AG09309 (cell line): ENCODE data around the gene ADAMTSL4.

Experiments
- DNase-seq: peaks from one replicate; pipeline ENCODE4 v3.0.0-alpha.2; 2010; ENCODE audit warnings: low read depth
- H3K4me3 ChIP-seq: 2 replicates; pipeline ENCODE4 v1.5.1; 2011; ENCODE audit warnings: mild to moderate bottlenecking, low read depth, low read length, moderate library complexity; ENCODE audit not compliant: control insufficient read depth
- TF ChIP-seq, protein P1 (sequence below): IDR thresholded peaks from 2 replicates; pipeline ENCODE4 v1.5.1; 2011; ENCODE audit warnings: mild to moderate bottlenecking, low read depth, low read length, inconsistent platforms; ENCODE audit not compliant: insufficient read depth, control insufficient read depth; ENCODE audit errors: missing control alignments

ADAMTSL4 gene

DNA sequence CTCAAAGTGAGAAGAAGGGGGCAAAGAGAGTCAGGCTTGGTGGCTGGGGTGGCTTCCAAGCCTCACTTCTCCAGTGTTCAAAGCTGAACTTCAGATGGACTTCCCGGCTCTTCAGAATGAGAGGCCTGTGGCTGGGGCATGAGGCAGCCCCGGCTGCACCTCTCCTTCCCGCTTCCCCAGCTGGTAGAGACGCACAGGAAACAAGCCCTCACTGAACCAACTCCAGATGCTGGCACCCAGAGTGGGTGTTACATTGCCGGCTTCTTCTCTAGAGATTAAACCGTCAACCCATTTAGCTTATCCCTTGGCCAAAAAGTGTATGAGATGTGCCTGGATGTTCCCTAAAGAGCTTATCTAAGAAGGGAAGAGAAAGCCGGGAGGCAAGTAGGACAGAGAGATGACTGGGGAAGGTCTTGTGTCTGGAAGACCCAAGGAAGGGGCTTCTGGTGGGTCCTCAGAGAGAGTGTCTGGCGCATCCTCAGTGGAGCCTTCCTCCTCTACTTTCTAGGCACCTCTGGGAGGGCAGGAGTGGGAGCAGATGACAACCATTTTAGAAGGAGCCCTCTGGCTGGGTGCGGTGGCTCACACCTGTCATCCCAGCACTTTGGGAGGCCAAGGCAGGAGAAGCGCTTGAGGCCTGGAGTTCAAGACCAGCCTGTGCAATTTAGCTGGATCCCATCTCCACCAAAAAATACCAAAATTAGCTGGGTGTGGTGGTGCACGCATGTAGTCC, 2.0 kb downstream of the ADAMTSL4 start:
- TF ChIP-seq, protein P1, sequence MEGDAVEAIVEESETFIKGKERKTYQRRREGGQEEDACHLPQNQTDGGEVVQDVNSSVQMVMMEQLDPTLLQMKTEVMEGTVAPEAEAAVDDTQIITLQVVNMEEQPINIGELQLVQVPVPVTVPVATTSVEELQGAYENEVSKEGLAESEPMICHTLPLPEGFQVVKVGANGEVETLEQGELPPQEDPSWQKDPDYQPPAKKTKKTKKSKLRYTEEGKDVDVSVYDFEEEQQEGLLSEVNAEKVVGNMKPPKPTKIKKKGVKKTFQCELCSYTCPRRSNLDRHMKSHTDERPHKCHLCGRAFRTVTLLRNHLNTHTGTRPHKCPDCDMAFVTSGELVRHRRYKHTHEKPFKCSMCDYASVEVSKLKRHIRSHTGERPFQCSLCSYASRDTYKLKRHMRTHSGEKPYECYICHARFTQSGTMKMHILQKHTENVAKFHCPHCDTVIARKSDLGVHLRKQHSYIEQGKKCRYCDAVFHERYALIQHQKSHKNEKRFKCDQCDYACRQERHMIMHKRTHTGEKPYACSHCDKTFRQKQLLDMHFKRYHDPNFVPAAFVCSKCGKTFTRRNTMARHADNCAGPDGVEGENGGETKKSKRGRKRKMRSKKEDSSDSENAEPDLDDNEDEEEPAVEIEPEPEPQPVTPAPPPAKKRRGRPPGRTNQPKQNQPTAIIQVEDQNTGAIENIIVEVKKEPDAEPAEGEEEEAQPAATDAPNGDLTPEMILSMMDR = no peak
- no peak for DNase-seq
- H3K4me3 ChIP-seq = no peak overlapping the region

DNA sequence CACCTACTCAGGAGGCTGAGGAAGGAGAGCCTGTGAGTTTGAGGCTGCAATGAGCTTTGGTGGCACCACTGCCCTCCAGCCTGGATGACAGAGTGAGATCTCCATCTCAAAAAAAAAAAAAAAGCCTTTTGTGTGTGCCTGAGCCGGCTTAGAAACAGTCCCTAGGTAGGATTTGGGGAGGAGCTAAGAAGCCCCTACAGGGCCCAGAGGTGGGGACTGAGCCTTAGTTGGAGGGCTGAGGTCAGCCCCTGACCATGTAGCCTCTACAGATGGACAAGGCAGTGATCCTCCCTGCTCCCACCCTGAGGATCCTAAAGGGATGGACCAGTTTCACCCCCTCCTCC, 2.5 kb downstream of the ADAMTSL4 start:
- no peak for DNase-seq
- H3K4me3 ChIP-seq = no peak overlapping the region
- TF ChIP-seq, protein P1 = no peak

DNA sequence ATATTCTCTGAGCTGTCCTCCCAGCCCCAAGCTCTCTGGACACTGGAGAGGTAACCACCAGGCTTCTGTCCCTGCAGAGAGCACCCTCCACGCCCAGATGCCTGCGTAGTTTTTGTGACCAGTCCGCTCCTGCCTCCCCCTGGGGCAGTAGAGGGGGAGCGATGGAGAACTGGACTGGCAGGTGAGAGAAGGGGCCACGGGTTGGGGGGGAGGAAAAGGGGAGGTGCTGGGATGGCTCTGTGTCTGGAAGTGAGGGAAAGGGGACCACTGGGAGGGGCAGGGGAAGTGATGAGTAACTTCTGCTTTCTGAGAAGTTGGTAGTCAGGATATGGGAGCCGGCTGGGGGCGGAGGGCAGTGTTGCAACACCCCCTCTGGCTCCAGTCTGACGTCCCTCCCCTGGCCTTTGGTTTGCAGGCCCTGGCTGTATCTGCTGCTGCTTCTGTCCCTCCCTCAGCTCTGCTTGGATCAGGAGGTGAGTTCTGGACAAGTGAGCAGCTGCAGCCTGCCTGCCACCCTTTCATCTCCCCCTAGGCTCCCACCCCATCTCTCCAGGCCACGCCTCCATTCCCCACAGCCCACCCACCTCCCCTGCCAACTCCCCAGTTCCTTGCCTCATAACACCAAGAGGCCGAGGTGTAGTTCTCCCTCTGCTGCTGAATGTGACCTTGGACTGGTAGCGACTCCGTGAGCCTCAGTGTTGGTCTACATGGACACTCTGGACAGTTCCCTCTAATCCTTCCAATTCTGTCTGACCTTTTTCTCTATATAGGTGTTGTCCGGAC, 3.1 kb downstream of the ADAMTSL4 start:
- TF ChIP-seq, protein P1 = no peak
- H3K4me3 ChIP-seq = no peak overlapping the region
- DNase-seq = peak; percentile 73

DNA sequence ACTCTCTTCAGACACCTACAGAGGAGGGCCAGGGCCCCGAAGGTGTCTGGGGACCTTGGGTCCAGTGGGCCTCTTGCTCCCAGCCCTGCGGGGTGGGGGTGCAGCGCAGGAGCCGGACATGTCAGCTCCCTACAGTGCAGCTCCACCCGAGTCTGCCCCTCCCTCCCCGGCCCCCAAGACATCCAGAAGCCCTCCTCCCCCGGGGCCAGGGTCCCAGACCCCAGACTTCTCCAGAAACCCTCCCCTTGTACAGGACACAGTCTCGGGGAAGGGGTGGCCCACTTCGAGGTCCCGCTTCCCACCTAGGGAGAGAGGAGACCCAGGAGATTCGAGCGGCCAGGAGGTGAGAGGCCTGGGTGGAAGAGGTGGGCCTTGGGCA, 3.7 kb downstream of the ADAMTSL4 start:
- no peak overlapping the region for H3K4me3 ChIP-seq
- no peak for DNase-seq
- TF ChIP-seq, protein P1 = no peak

DNA sequence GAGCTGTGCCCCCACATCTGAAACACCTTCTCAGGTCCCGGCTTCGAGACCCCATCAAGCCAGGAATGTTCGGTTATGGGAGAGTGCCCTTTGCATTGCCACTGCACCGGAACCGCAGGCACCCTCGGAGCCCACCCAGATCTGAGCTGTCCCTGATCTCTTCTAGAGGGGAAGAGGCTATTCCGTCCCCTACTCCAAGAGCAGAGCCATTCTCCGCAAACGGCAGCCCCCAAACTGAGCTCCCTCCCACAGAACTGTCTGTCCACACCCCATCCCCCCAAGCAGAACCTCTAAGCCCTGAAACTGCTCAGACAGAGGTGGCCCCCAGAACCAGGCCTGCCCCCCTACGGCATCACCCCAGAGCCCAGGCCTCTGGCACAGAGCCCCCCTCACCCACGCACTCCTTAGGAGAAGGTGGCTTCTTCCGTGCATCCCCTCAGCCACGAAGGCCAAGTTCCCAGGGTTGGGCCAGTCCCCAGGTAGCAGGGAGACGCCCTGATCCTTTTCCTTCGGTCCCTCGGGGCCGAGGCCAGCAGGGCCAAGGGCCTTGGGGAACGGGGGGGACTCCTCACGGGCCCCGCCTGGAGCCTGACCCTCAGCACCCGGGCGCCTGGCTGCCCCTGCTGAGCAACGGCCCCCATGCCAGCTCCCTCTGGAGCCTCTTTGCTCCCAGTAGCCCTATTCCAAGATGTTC, 4.3 kb downstream of the ADAMTSL4 start:
- no peak for DNase-seq
- no peak overlapping the region for H3K4me3 ChIP-seq
- TF ChIP-seq, protein P1 = no peak

DNA sequence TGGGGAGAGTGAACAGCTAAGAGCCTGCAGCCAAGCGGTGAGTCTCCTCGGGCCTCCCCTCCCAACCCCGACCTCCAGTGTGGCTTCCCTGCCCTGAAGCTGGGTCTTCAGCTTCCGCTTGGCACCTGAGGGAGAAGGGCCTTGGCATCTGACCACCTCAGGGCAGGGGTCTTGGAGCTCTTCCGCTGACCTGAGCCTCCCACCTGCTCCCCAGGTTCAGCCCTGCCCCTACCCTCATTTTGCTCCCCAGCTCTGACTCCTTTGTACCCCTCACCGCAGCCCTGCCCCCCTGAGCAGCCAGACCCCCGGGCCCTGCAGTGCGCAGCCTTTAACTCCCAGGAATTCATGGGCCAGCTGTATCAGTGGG, 4.9 kb downstream of the ADAMTSL4 start:
- no peak overlapping the region for H3K4me3 ChIP-seq
- TF ChIP-seq, protein P1 = no peak
- DNase-seq = no peak
